GM03348 (cell line): ENCODE measurements around the gene TTLL11.
A peak's percentile ranks its signal among the peaks of the same experiment; 100 is the strongest.

Experiments
- DNase-seq: peaks from one replicate; pipeline ENCODE4 v3.0.0; 2012; ENCODE audit warnings: low spot score

TTLL11 gene

DNA sequence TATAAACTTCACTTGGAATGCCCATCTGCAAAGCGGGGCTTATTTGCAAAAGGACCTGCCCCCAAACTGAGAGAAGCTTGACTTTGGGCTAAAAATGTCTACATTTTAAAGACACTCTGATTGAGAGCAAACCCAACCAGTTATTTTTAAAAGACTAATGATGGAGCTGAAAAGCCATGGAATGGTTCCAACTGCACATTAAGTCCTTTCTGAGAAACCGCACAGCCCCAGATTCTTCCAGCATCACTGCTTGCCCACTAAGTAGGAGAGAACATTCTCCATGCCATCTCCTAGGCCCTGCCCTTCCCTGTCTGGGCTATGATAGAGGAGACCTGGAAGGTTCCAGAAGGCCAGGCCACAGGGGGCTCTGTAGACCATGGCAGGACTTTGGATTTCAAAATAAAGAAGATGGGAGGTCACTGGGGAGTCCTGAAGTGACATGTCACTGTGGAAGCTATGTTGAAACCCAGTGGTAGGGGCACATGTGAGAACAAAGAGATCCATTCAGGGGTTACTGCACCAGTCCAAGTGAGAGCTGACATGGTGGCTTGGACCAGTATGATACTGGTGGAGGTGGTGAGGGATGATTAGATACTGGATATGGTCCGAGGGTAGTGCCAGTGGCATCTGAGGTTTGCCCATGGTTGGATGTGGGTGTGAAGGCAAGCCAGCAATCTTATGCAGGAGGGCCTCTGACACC, 262.5 kb downstream of the TTLL11 start:
- no peak for DNase-seq

GRCh38 chr9:121827251-121827967, 265.7 kb downstream of the TTLL11 start:
- no peak for DNase-seq

DNA sequence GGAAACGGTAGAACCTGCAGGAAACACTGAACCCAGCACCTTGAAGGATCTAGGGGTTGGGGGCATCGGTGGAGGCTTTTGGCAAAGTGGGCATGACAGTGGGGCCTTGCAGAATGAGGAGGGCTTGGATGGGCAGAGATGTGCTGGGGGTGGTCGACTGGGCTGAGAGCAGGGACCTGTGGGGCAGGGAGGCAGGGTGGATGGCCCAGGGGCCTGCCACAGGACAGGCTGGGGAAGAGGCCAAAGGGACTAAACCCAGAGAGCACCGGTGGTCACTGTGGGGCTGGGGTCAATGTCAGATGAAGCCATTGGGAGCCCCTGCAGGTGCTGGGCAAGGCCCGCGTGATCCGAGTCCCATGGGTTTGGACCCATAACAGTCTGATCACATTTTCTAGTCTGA, 266.4 kb downstream of the TTLL11 start:
- DNase-seq, result no peak

DNA sequence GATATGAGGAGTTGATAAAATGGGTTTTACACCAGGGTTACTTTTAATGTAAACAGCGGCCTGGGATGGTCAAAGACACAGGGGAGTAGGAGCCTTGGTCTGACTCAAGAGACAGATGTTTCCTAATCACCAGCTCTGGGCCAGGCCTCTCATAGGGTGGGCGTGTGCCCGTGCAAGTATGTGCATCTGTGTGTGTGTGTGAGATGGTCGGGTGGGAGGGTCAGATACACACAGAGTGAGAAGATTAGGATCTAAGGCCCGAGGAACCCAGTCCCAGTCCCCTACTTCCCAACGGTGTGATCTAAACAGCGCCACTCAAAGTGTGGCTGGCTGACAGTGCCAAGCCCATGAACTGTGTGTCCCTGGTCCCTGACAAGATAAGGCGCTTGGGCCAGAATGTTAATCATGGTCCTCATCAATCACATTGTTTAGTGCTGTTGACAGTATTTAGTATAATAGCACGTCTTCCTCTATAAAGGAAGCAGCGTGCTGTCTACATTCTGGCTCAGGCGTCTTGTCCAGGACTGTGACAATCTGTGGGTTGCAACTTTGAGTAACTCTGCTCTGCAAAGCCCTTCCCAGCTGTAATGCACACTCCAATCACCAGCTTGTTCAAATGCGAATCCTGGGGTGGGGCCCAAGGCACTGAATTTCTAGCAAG, 267.9 kb downstream of the TTLL11 start:
- DNase-seq, result no peak

DNA sequence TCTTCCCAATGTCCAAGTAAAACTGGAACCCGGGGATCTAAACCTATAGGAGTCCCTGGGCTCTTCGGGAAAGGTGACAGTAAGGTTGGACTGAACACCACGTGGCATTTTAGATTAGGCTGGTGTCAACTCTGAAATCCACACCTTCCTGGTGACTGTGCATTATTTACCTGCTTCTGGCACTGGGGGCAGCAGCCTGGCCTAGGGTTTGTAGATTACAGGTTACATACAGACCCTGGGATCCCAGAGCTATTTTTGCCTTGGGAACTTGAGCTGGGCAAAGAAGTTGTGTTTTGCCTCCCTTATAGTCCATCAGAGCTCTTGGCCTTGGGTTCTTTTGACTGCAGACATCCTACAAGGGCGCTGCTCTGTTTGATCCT, 268.5 kb downstream of the TTLL11 start:
- no peak for DNase-seq

DNA sequence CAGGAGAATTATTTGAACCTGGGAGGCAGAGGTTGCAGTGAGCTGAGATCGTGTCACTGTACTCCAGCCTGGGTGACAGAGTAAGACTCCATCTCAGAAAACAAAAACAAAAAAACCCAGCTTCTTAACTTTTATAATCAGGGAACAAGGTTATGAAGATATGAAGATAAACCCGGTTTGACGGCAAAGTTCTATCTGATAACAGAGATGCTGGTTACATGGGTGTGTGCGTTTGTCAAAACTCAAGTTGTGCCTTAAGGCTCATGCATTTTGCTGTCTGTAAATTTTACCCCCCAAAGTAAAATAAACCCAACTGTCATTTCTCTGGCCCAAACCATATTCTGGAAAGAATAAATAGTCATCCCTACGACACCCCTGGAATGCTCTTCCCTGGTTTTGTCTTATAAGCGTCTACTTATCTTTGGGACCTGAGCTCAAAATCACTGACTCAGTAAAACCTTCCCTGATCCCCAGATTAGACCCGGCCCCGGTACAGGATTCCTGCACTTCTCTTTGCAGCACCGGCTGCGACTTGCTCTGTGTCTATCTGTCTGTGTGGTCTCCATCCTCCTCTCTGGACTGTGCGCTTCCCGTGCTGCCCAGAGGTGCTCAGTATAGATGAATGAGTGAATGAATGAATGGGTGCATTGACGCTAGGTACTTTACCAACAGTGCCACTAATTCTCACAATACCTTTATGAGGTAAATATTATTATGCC, 269.5 kb downstream of the TTLL11 start:
- no peak for DNase-seq

GRCh38 chr9:121822093-121823085, 270.7 kb downstream of the TTLL11 start:
- DNase-seq, result no peak

DNA sequence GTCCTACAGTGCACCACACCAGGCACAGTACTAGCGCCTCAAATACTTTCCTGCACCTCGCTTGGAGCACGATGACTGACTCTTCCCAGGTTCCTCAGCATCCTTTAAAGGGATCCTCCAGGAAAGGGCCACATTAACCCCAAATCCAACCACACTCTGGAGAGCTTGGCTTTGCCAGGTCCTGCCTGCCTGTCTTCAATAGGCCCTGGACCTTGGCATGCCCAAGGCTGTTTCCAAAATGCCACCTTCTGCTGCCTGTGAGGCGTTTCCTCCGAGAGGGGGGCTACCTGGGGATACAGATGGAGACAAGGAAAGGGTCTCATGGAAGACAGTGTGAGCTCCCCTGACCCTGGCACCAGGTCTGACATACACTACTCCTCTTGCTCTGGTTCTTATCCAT, 271.8 kb downstream of the TTLL11 start:
- no peak for DNase-seq

DNA sequence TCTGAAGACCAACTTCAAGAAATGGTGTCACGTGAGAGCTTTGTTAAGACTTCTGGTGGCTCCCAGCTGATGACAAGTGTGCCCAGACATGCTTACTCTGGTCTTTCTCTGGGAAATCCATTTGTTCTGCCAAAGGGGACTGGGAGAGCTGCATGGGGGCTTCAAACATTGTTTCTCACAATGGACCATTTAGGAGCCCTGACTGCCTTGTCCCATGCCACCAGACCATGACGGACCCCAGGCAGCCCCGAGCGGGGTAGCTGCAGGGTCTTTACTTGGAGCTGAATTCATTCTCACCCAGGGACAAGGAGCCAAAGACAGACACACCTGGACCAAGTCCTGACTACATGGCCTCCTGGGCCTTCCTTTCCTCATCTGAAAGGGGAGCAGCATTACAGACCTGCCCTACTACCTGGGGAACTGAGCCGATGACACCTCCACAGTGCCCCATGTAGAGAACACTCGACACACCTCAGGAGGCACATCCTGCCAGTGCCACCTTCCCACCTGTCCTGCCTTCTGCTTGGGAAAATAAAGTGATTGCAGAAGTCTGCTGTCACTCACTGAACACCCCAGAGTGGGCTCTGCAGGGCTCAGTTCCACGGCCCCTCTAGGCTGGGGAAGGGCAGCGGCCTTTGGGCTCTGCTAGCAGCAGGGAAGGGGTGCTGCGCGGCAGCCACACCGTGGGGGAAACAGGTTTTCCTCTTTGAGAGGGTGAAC, 272.7 kb downstream of the TTLL11 start:
- no peak for DNase-seq

GRCh38 chr9:121819428-121820231, 273.5 kb downstream of the TTLL11 start:
- peak; percentile 72 for DNase-seq

DNA sequence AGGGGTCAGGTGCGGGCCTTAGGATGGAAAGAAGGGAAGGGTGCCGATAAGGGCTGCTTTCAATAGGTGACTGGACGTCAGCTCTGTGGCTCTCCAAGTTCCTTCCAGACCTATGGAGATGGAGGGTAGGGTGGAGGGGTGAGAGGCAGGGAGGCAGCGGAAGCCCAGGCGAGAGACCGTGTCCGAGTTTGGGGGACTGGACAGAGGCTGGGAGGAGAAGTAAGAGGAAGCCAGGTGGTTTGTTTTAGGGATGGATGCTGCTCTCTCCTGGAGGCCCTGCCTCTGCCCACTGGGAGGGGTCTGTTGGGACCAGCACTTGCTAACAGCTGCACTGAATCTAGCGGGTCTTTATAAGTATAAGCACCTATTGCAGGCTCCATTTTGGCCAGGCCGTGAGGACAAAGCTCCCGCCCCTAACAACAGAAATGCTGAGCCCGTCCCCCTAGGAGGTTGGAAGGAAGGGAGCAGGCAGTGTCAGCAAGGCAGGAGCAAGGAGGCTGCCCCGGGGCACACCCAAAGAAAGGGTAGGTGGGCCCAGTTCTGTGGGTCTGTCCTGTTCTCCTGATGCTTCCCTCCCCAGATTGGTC, 274.2 kb downstream of the TTLL11 start:
- no peak for DNase-seq

- DNase-seq, result no peak
These were observed 275.0 kb downstream of the TTLL11 start for GRCh38 chr9:121818016-121818661.

DNA sequence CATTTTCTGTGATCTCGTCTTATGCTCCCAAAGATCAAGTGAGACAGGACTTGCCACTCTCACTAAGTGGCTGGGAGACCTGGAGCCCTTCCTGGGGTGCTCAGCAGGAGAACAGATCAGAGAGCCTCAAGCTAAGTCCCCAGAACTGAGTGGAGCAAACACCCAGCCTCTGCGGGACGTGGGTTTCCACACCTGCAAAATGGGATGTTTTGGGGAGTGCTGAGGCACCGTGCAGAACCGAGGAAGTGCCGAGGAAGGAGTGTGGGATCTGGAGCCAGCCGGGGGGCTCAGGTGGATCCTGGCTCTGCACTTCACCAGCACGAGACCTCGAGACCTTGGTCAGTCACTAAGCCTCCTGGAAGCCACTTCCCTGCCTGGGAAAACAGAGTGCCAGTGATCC, 275.6 kb downstream of the TTLL11 start:
- DNase-seq, result no peak

GRCh38 chr9:121816845-121817450, 276.2 kb downstream of the TTLL11 start:
- no peak for DNase-seq

DNA sequence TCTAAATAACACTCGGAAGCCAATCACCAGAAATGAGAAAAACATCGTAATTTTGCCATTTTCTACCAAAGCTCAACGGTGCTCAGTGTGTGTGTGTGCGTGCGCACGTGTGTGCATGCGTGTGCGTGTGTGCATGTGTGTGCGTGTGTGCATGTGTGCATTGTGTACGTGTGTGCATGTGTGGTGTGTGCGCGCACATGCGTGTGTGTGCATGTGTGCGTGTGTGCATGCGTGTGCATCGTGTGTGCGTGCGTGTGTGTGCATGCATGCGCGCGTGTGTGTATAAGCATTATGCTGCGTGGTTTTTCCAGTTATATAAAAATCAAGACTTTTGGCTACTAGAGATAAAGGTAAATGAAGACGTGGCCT, 276.7 kb downstream of the TTLL11 start:
- no peak for DNase-seq

DNA sequence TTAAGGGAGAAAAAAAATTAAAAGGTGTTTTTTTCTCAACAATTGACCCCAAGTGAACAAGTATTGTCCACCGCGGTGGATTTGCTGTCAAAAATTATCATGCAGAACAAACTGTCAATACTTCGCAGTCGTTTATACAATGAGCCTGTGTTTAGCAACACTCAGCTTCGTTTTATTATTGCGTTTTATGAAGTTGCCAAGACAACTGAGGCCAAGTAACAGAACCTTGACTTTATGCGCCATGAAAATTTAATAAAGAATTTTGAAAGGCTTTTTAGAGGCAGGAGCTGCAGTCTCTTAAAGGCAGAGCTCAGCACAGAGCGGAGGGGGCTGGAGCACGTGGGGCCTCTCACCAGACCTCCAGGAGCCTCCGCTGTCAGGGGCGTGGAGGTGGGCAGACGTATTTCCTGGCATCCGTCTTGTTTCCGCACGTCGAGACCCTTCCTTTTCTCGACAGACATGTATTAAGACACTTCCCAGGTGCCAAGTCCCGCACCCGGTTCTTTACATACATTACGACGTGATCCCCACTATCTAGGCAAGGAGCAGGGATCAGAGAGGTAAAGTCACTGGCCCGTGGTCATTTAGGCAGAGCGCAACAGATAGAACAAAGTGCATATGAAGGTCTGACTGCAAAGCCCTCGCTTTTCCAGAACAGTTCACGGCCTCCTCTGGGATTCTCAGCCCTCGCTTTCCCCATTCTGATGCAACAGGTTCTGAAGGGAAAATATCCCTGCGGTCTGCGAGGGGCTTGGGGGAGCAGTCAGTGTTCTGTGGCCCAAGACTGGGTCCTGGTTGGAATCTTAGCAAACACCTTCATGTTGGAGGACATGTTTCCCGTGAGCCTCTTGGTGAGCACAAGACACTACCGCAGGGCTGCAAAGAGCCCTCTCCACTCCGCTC, 277.3 kb downstream of the TTLL11 start:
- DNase-seq, result no peak

- DNase-seq, result no peak
These were observed 278.0 kb downstream of the TTLL11 start for GRCh38 chr9:121815084-121815483.

DNA sequence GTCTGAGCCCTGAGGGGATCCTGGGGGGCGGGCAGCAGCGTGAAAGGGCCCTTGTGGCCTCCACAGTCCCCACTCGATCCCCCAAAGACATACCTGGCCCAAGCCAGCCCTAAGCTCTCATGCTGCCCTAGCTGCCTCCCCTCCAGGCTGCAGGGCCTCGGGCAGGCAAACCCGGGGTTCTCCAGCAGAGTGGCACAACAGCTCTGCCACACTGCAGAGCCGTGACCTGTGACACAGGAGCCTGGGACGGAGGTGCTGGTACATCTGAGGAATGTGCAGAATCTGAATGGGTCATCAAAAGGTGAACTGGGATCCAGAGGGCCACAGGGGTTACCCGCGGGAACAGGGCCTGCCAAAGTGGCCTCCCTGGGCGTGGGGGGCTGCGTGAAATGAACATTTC, 278.5 kb downstream of the TTLL11 start:
- DNase-seq, result no peak
